A549 (cell line): ENCODE data around the gene RPL32. TPM values are rescaled to one million over a fixed set of nuclear protein-coding genes. Genes with fewer than 3 reads are reported as not detected.

Experiments used
- ATAC-seq, 2 experiments: fragments of 200-7000 bp in 1 of 2; fragments of >200 bp in 1 of 2; cut with Nextera tagmentation in 1 of 2; cut with Tn5 transposase in 1 of 2; 3 replicates each; pipeline versions ENCODE4 v1.8.0 to v1.9.1; 2018 to 2020; ENCODE audit warnings: mild to moderate bottlenecking in 1 of 2, moderate library complexity in 1 of 2
- CTCF ChIA-PET: fragments of 300-600 bp; sonication (Branson Sonifier 250); formaldehyde crosslinking; extraction: SDS; loops from one replicate; lab custom pipeline; 2021; ENCODE audit warnings: antibody characterized with exemption, inconsistent platforms; lab: Yijun Ruan, JAX
- POLR2A ChIA-PET: fragments of 350-600 bp; formaldehyde crosslinking; extraction: SDS; loops from one replicate; lab custom pipeline; 2021; ENCODE audit warnings: antibody characterized with exemption, inconsistent platforms; lab: Yijun Ruan, JAX
- DNase-seq, 2 experiments: peaks; one replicate each; pipeline versions ENCODE4 v3.0.0 to v3.0.0-alpha.2; 2011 to 2016; ENCODE audit warnings: low read depth in 1 of 2, low spot score in 1 of 2
- FAIRE-seq: peaks from 2 replicates; lab custom pipeline; 2011; peaks lifted over from hg19 to GRCh38; lab: Jason Lieb, UNC
- H3K27ac ChIP-seq, 2 experiments: fragments of >200 bp; sonication (Bioruptor Twin); formaldehyde crosslinking; 3 replicates each; pipeline ENCODE4 v1.5.1; 2016 to 2017
- H3K4me1 ChIP-seq: fragments of >200 bp; sonication (Bioruptor Twin); formaldehyde crosslinking; 3 replicates; pipeline ENCODE4 v1.6.1; 2016
- H3K4me2 ChIP-seq: fragments of >200 bp; sonication (Bioruptor Twin); formaldehyde crosslinking; 3 replicates; pipeline ENCODE4 v1.6.1; 2016
- H3K4me3 ChIP-seq: fragments of >200 bp; sonication (Bioruptor Twin); formaldehyde crosslinking; 3 replicates; pipeline ENCODE4 v1.5.1; 2016
- H3K9me3 ChIP-seq: fragments of >200 bp; sonication (Bioruptor Twin); formaldehyde crosslinking; 3 replicates; pipeline ENCODE4 v1.6.1; 2016
- CBX8 ChIP-seq: fragments of 200-600 bp; sonication (generic); IDR thresholded peaks from 2 replicates; pipeline ENCODE4 v1.6.1; 2016
- CEBPB ChIP-seq, 2 experiments: fragments of >200 bp in 1 of 2; sonication (Bioruptor Twin) in 1 of 2; formaldehyde crosslinking in 1 of 2; IDR thresholded peaks; 2 replicates each; pipeline ENCODE4 v1.6.1; 2012 to 2016
- CHD2 ChIP-seq: fragments of 150-350 bp; IDR thresholded peaks from 2 replicates; pipeline ENCODE4 v1.6.1; 2014; ENCODE audit warnings: low read length; ENCODE audit not compliant: partially characterized antibody
- CHD4 ChIP-seq: fragments of 200-600 bp; sonication (generic); IDR thresholded peaks from 2 replicates; pipeline ENCODE4 v1.6.1; 2016; ENCODE audit warnings: antibody characterized with exemption, mild to moderate bottlenecking, borderline replicate concordance
- CTCF ChIP-seq: fragments of >200 bp; sonication (Bioruptor Twin); formaldehyde crosslinking; IDR thresholded peaks from 3 replicates; pipeline ENCODE4 v1.5.1; 2016
- EHF ChIP-seq: fragments of 250-450 bp; sonication (Bioruptor Pico); IDR thresholded peaks from 2 replicates; pipeline ENCODE4 v1.5.0; 2020; ENCODE audit warnings: mild to moderate bottlenecking
- EHMT2 ChIP-seq: fragments of 200-600 bp; sonication (generic); IDR thresholded peaks from 2 replicates; pipeline ENCODE4 v1.6.1; 2016; ENCODE audit warnings: antibody characterized with exemption, low read depth, mild to moderate bottlenecking, moderate library complexity
- ELK1 ChIP-seq: fragments of 150-350 bp; IDR thresholded peaks from 2 replicates; pipeline ENCODE4 v1.6.1; 2014; ENCODE audit warnings: low read depth, mild to moderate bottlenecking, low read length
- EP300 ChIP-seq, 2 experiments: fragments of >200 bp; sonication (Bioruptor Twin); formaldehyde crosslinking; IDR thresholded peaks; 2 replicates in 1 of 2; 3 replicates in 1 of 2; pipeline ENCODE4 v1.6.1; 2016 to 2017
- ESRRA ChIP-seq: fragments of 150-350 bp; IDR thresholded peaks from 2 replicates; pipeline ENCODE4 v1.6.1; 2014; ENCODE audit warnings: mild to moderate bottlenecking, low read length, borderline replicate concordance
- FOSL2 ChIP-seq, 2 experiments: fragments of 450-650 bp in 1 of 2; fragments of >200 bp in 1 of 2; sonication (Bioruptor Twin) in 1 of 2; formaldehyde crosslinking; IDR thresholded peaks; 2 replicates each; pipeline versions ENCODE4 v1.5.0 to v1.6.1; 2016 to 2020; ENCODE audit warnings: mild to moderate bottlenecking in 1 of 2, moderate library complexity in 1 of 2
- GATA3 ChIP-seq: IDR thresholded peaks from 2 replicates; pipeline ENCODE4 v1.6.1; 2012; ENCODE audit warnings: borderline replicate concordance
- HDAC2 ChIP-seq: fragments of 200-600 bp; sonication (generic); IDR thresholded peaks from 2 replicates; pipeline ENCODE4 v1.6.1; 2016
- HOXA7 ChIP-seq: fragments of 250-450 bp; sonication (Bioruptor Pico); IDR thresholded peaks from 2 replicates; pipeline ENCODE4 v1.5.0; 2020; ENCODE audit warnings: mild to moderate bottlenecking, moderate library complexity
- JUNB ChIP-seq: fragments of >200 bp; sonication (Bioruptor Twin); formaldehyde crosslinking; IDR thresholded peaks from 2 replicates; pipeline ENCODE4 v1.6.1; 2016
- KDM5A ChIP-seq: fragments of 200-600 bp; sonication (generic); IDR thresholded peaks from 2 replicates; pipeline ENCODE4 v1.6.1; 2016; ENCODE audit warnings: antibody characterized with exemption, mild to moderate bottlenecking
- MAFK ChIP-seq: fragments of 450-650 bp; IDR thresholded peaks from 2 replicates; pipeline ENCODE4 v1.6.1; 2014; ENCODE audit not compliant: partially characterized antibody
- NFE2L2 ChIP-seq: fragments of 150-350 bp; conservative IDR thresholded peaks from 2 replicates; pipeline ENCODE4 v1.6.1; 2014; ENCODE audit warnings: low read length
- RAD21 ChIP-seq, 2 experiments: fragments of >200 bp in 1 of 2; sonication (Bioruptor Twin) in 1 of 2; formaldehyde crosslinking in 1 of 2; IDR thresholded peaks in 1 of 2; conservative IDR thresholded peaks in 1 of 2; 2 replicates in 1 of 2; 3 replicates in 1 of 2; pipeline ENCODE4 v1.6.1; 2012 to 2018; ENCODE audit warnings: inconsistent platforms in 1 of 2
- RCOR1 ChIP-seq: fragments of 150-350 bp; IDR thresholded peaks from 2 replicates; pipeline ENCODE4 v1.6.1; 2014; ENCODE audit warnings: antibody characterized with exemption, low read length, low read depth
- RNF2 ChIP-seq: fragments of 200-600 bp; sonication (generic); IDR thresholded peaks from 2 replicates; pipeline ENCODE4 v1.6.1; 2016; ENCODE audit warnings: low read depth, mild to moderate bottlenecking, antibody characterized with exemption, moderate library complexity, borderline replicate concordance
- SMC3 ChIP-seq: fragments of >200 bp; sonication (Bioruptor Twin); formaldehyde crosslinking; IDR thresholded peaks from 3 replicates; pipeline ENCODE4 v1.6.1; 2018; ENCODE audit warnings: inconsistent platforms
- TP53 ChIP-seq: fragments of 250-450 bp; sonication (Bioruptor Pico); IDR thresholded peaks from 2 replicates; pipeline ENCODE4 v1.5.0; 2021; ENCODE audit warnings: mild to moderate bottlenecking, moderate library complexity
- ZSCAN20 ChIP-seq: fragments of 250-450 bp; sonication (Bioruptor Pico); IDR thresholded peaks from 2 replicates; pipeline ENCODE4 v1.8.0; 2022; ENCODE audit warnings: mild to moderate bottlenecking, moderate library complexity
- WGBS: methylation state at CpG from one replicate; pipeline ENCODE4 v1.1.6; 2017; ENCODE audit errors: missing lambda C conversion rate; 5-methylcytosine and 5-hydroxymethylcytosine counted together
- polyA plus RNA-seq, 4 experiments: library from polyadenylated mRNA; depleted of rRNA in 3 of 4; stranded (reverse); fragments of >200 nt; fragmentation: RNase III in 1 of 4; extraction: RNeasy Plus Mini Kit Qiagen cat#74134 plus additional on column Dnase treatment in 1 of 4; gene quantifications; 2 replicates in 3 of 4; 3 replicates in 1 of 4; pipeline ENCODE4 v1.2.3, GENCODE V29; 2011 to 2017

RPL32 gene
- polyA plus RNA-seq, 2 of the 4 experiments (the other 2 are of a cell fraction), result 2,144 to 2,852 TPM

DNA sequence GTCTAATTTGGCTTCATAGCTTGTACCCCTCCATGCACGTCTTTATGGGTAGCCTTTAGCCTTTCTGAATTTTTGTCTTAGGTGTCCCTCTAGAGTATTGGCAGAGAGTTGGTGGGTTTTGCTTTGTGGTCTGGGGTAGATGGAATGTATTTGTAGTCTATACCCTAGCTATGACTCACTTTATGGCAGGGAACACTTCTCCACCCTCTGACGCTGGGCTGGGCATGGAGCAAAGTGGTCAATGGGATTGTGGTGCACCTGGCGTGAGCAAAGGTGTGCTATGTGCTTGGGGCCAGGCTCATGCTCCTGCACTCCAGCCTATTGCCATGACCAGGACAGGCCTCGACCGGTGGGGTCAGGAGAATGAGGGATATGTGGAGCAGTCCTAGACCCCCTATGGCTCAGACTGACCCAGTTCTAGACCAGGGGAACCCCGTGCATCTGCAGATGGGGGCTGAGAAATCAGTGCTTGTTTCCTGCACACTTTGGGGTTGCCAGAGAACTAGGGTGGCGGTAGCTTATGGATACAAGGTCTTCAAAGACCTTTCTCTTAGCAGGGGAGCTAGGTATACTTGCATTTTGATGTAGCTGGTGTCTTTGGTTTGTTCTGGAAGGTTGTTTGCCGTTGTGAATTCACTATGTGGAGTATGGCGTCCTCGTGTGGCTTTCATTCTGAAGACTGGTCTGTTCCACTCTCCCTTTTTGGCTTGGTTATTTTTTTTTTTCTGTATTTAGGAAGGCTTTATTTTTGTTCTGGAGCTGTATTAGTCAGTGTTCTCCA is 49.4 kb upstream of the RPL32 start:
- Histone ChIP-seq H3K4me3 (no peak overlapping the region), H3K27ac (no peak overlapping the region), H3K4me2 (no peak overlapping the region), H3K4me1 (no peaks in the 10 kb centered on the region), H3K9me3 (no peaks in the 10 kb centered on the region)
- no peak for DNase-seq
- POLR2A ChIA-PET, result no interaction called here
- 64% methylated on average over 10 of the region's 10 CpGs for WGBS
- no peak for ATAC-seq
- FAIRE-seq, result no peak
- no peak for TF ChIP-seq CEBPB (IDR thresholded peaks at IDR 0.05)
- TF ChIP-seq RNF2, result no peak
- no peak for TF ChIP-seq RCOR1
- no peak for TF ChIP-seq GATA3
- TF ChIP-seq CHD4, result no peak
- TF ChIP-seq KDM5A, result no peak
- TF ChIP-seq FOSL2 (IDR thresholded peaks at IDR 0.05), result no peak
- TF ChIP-seq FOSL2 (CRISPR knock-in tag; IDR thresholded peaks at IDR 0.05), result no peak
- no peak for TF ChIP-seq CHD2
- no peak for TF ChIP-seq ELK1
- TF ChIP-seq CTCF, result no peak
- no peak for TF ChIP-seq HDAC2
- TF ChIP-seq HOXA7 (CRISPR knock-in tag), result no peak
- TF ChIP-seq JUNB, result no peak
- TF ChIP-seq EHF (CRISPR knock-in tag), result no peak
- no peak for TF ChIP-seq MAFK
- no peak for TF ChIP-seq ZSCAN20
- no peak for TF ChIP-seq EP300 (IDR thresholded peaks at IDR 0.05)
- no peak for TF ChIP-seq EHMT2
- CTCF ChIA-PET, result interaction anchor here (0.7 to 4.8 kb wide), 37 partner anchors 8 to 1932 kb away, joined by 3 to 90 read pairs (median 6); partner anchors contain the start of genes RPL32 and TSEN2

DNA sequence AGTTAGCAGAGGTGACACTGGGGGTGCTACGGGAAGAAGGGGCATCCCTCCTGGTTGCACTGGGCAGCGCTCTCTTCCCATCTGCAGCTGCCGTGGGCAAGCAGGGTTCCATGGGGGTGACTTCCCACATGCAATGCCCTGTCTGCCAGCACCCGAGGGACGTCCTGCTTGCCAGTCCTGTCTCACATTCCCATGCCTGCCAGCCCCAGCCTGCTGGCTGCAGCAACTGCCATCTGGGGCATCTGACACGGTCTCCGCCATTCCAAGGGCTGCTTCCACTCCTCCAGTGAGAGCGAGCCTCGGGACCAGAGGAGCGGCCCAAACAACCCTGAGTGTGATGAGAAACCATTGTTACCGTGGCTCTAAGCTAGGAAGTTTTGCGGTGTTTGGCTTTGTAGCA is 45.4 kb upstream of the RPL32 start:
- CTCF ChIA-PET, result interaction anchor here (0.9 to 3.6 kb wide), 5 partner anchors 9 to 45 kb away, joined by 3 to 11 read pairs (median 4); partner anchors contain the start of gene RPL32

More for the DNA sequence above, 45.4 kb upstream of the RPL32 start:
- no peaks in the 10 kb centered on the region for H3K4me1 ChIP-seq
- no peak overlapping the region for H3K4me2 ChIP-seq
- ATAC-seq, result no peak; a peak in 3 of 6 replicates
- H3K27ac ChIP-seq, result no peak overlapping the region
- TF ChIP-seq ESRRA, result no peak
- no peak for TF ChIP-seq GATA3
- no peak for TF ChIP-seq TP53 (CRISPR knock-in tag)
- no peak for TF ChIP-seq EHF (CRISPR knock-in tag)
- TF ChIP-seq CTCF, result no peak
- TF ChIP-seq NFE2L2, result no peak
- no peak for TF ChIP-seq RAD21 (conservative IDR thresholded peaks at IDR 0.05 in 1 of 2, IDR thresholded peaks at IDR 0.05 in 1 of 2)
- TF ChIP-seq HOXA7 (CRISPR knock-in tag), result no peak
- TF ChIP-seq CBX8, result no peak
- no peak for TF ChIP-seq SMC3
- 47% methylated on average over 11 of the region's 12 CpGs for WGBS
- DNase-seq, result no peak
- FAIRE-seq, result no peak
- POLR2A ChIA-PET, result no interaction called here
- H3K4me3 ChIP-seq, result no peak overlapping the region
- H3K9me3 ChIP-seq, result no peaks in the 10 kb centered on the region
